D721Med (cell line): ENCODE data around the gene TMCC2.

Experiments used
- DNase-seq: peaks from one replicate; pipeline ENCODE4 v3.0.0; 2011; ENCODE audit warnings: low spot score; ENCODE audit not compliant: insufficient read length
- FAIRE-seq: peaks from 2 replicates; lab custom pipeline; 2011; peaks lifted over from hg19 to GRCh38; lab: Jason Lieb, UNC
- TF ChIP-seq, protein P1 (sequence below): IDR thresholded peaks from 2 replicates; pipeline ENCODE4 v1.5.1; 2012; ENCODE audit warnings: mild to moderate bottlenecking, control low read depth; ENCODE audit not compliant: insufficient read depth; ENCODE audit errors: missing control alignments

TMCC2 gene

DNA sequence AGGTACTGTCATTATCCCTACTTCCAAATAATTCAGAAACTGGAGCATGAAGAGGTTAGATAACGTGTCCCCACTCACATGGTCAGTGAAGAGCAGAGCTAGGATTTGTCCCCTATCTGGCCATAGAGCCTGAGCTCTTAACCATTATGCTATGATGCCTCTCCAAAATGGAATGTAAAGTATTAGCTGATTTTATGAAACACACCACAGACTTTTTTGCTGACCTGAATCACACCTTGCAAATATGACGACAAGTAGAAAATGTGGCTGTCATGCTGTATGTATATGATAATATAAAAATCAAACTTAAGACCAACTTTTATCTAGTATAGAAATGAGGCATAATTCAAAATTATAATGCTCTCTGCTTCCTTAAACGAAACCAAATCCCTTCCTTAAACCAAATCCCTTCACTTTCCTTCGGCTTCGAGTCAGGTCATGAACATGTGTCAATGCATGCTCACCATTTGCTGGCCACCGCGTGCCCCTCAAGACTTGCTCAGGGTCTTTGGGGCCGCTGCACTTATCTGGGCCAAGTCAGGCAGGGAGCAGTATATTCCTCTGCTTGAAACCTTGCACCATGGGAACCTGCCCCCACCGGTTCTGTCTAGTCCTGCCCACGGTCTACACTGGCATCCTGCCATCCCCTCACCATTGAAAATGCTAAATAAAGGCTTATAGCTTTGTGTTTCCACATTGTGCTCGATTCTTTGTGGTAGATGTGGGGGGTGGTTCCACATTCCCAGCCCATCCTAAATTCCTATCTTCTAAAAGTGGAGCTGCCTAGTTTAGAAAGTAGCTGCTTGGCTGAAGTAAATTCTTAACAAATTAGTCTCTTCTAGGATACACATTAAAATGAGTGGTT, 1.6 kb upstream of the TMCC2 start:
- FAIRE-seq = no peak
- TF ChIP-seq, protein P1, sequence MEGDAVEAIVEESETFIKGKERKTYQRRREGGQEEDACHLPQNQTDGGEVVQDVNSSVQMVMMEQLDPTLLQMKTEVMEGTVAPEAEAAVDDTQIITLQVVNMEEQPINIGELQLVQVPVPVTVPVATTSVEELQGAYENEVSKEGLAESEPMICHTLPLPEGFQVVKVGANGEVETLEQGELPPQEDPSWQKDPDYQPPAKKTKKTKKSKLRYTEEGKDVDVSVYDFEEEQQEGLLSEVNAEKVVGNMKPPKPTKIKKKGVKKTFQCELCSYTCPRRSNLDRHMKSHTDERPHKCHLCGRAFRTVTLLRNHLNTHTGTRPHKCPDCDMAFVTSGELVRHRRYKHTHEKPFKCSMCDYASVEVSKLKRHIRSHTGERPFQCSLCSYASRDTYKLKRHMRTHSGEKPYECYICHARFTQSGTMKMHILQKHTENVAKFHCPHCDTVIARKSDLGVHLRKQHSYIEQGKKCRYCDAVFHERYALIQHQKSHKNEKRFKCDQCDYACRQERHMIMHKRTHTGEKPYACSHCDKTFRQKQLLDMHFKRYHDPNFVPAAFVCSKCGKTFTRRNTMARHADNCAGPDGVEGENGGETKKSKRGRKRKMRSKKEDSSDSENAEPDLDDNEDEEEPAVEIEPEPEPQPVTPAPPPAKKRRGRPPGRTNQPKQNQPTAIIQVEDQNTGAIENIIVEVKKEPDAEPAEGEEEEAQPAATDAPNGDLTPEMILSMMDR = no peak
- no peak for DNase-seq

GRCh38 chr1:205226868-205227583, 720 bp upstream of the TMCC2 start:
- DNase-seq (no peak), FAIRE-seq (no peak)
- TF ChIP-seq, protein P1 = no peak

DNA sequence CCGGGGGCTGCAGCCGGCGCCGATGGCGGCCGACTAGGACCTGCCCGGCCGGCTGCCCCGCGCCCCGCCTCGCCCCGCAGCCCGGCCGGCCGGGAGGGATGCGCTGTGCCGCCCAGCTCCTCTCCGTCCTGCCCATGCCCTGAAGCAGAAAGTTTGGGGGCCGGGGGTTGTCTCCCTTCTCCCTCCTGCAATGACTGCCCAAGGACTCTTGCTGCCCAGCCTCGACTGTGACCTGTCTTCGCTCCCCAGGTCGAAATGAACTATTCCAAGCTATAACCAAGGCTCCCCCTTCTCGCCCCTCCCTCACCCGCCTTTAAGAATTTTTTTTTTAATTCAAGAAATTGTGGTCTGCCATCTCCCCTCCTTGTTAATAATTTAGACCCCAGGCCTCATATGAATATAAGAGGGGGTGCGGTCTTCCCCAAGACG, 361 bp downstream of the TMCC2 start:
- TF ChIP-seq, protein P1 = no peak
- no peak for DNase-seq
- no peak for FAIRE-seq

GRCh38 chr1:205229399-205229871, 1.7 kb downstream of the TMCC2 start:
- TF ChIP-seq, protein P1 = peak; percentile 53
- FAIRE-seq = no peak

DNA sequence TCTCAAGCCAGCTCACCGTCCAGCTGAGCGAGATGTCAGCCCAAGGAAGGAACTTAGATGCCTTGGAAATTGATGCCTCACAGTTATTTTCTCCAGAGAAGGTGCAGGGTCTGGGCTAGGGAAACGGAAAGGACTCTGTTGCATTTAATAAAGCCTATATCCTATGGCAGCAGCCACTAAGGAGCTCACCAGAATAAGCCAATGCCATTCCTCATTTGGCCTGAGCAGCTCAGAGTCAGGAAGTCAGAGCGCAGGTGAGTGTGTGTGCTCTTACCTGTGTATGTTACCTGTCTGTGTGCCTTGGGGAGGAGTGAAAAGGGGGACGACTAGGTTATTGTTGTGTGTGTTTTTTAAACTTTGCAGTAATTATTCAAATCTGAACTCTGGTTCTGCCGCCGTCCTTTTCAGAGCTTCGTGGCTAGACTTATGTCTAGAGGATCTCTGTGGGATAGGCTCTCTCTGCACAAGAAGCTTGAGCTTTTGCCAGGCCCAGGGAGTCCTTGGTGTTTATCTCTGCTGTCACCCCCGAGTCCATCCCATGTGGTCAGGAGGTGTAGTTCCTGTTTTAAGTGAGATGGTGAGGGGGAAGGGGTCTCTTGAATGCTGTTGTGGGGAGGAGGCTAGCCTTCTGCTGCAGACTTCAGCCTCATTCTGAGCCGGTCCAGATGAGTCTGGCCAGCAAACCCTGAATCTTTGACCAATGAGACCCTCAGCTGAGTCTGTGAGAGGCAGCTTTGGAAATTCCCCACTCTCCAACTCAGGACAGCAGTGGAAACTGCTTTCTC, 2.4 kb downstream of the TMCC2 start:
- FAIRE-seq (no peak), DNase-seq (no peak)

More at GRCh38 chr1:205229399-205229871, 1.7 kb downstream of the TMCC2 start:
- DNase-seq = peak; percentile 94

DNA sequence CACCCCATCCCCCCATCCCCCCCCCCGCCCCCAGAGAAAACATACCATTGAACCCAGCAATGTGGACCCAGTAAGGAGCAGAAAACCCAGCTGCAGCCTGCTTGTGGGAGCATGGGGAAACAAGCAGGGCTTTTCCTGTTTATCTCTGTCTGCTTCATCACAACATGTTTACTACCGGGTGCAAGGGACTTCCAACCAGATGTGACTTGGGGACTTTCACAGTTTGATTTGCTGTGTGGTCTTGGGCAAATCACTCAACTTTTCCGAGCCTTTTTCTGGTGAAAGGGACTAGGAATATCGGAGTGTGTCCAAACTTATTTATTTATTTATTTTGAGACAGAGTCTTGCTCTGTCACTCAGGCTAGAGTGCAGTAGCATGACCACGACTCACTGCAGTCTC, 3.2 kb downstream of the TMCC2 start:
- TF ChIP-seq, protein P1 = no peak
- FAIRE-seq (no peak), DNase-seq (no peak)

More for the DNA sequence above, 2.4 kb downstream of the TMCC2 start:
- TF ChIP-seq, protein P1 = no peak
